Hepatocyte (in vitro differentiated cells): ENCODE measurements around the gene HECTD4.

Source experiments
- EZH2 ChIP-seq: fragments of 200-600 bp; sonication (generic); IDR thresholded peaks from 2 replicates; pipeline ENCODE4 v1.6.1; 2016; ENCODE audit warnings: antibody characterized with exemption, mild to moderate bottlenecking, borderline replicate concordance
- TF ChIP-seq, protein P1 (sequence below): fragments of 200-600 bp; sonication (generic); IDR thresholded peaks from 2 replicates; pipeline ENCODE4 v1.5.1; 2016; ENCODE audit warnings: antibody characterized with exemption, mild to moderate bottlenecking; ENCODE audit not compliant: poor library complexity

DNA sequence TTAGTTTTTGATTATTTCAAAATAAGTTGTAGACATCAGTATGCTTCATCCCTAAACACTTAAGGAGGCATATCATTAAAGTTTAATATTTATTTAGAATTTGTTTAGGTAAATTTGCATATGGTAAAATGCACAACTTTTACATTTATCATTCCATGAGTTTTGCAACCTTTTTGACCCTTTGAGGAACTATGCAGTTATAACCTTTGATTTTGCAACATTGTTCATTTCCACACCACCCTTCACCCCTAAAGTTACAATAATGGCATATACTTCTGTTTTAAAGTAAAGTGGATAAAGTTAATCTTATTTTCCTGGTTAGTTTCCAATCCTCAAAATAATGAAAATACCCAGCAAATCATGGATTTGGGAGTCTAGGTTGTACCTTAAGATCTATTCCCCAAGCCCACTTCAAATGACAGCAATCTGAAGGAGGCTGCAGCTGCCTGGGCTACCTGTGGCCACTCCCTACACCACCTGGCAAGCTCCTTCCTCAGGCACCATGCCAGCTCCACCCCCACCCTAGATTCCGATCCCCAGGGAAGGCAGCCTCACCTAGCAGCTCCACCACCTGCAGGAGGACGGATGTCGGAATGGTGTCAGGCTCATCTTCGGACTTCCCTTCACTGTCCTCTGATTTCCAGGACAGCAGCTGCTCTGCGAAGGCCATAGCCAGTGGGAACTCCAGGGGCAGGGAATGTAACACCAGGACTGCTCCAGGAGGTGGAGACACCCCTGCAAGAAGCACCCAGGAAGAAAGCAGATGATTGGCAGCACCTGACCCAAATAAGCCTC is 191.8 kb downstream of the HECTD4 start:
- TF ChIP-seq, protein P1, sequence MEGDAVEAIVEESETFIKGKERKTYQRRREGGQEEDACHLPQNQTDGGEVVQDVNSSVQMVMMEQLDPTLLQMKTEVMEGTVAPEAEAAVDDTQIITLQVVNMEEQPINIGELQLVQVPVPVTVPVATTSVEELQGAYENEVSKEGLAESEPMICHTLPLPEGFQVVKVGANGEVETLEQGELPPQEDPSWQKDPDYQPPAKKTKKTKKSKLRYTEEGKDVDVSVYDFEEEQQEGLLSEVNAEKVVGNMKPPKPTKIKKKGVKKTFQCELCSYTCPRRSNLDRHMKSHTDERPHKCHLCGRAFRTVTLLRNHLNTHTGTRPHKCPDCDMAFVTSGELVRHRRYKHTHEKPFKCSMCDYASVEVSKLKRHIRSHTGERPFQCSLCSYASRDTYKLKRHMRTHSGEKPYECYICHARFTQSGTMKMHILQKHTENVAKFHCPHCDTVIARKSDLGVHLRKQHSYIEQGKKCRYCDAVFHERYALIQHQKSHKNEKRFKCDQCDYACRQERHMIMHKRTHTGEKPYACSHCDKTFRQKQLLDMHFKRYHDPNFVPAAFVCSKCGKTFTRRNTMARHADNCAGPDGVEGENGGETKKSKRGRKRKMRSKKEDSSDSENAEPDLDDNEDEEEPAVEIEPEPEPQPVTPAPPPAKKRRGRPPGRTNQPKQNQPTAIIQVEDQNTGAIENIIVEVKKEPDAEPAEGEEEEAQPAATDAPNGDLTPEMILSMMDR: no peak
- TF ChIP-seq EZH2: no peak
